ENCODE measurements around the gene DCUN1D2. TPM values are rescaled to one million over a fixed set of nuclear protein-coding genes. Genes with fewer than 3 reads are reported as not detected.

Gene DCUN1D2
- total RNA-seq, 4 donors from 2014 or later = 18.7 to 28.4 (median 20.2) TPM

DNA sequence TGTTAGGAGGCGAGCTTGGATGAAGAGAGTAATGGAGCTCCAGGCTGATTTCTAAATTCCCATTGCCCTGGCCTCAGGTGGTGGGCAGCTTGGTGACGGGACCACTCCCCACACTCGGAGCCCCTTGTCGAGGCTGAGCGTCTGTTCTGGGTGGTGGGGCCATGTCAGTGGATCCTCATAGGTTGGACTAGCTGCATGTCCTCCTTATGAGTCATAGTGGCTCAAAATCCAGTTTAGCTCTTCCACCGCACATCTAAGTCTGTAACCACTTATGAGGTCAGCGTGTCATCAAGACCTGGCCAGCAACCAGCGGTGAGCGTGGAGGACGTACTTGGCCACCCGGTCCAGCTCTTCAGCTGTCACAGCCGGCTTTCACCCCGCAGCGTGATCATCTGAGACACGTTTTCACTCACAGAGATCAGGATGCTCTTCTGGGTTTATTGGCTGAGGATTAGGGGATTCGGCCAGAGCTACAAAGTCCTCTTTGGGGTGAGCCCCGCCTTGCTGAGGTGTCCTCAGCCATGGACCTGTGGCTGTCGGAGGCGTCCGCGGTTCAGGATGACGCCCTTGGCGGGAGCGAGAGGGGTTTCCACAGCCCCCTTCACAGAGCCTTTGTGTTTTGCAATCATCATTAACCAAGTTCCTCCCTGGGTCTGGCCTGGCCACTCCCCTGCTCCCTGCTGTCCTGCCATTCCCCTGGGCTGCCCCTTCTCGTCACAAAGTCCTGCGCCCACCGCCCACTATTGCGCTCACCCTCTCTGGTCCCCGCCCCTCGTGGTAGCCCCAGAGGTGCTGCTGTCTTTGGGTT lies 79.1 kb downstream of the DCUN1D2 start:
- Histone ChIP-seq H3K27me3 (peaks cover 14% of the 10 kb centered on the region), H3K4me3 (no peak overlapping the region), H3K27ac (peak overlapping the region; percentile 57 to 73 (median 67)), H3K9me3 (no peaks in the 10 kb centered on the region), H3K4me1 (peaks cover 0 to 19% (median 4%) of the 10 kb centered on the region in 4 donors), H3K36me3 (no peaks in the 10 kb centered on the region)
- in situ Hi-C loops (cut with MboI; ENCODE audit: low pct_ligation_motif_present in 1 of 4, low pct_unique_long_range_greater_than_20kb in 1 of 4, low sequenced_read_pairs in 3 of 4) = no loop called here
- DNase-seq = peak; percentile 52
- TF ChIP-seq POLR2A (IDR thresholded peaks at IDR 0.05) (no peak), POLR2AphosphoS5 (IDR thresholded peaks at IDR 0.05) (peak in 1 of 3 donors; percentile 25)
- intact Hi-C loops (cut with DNase I; ENCODE audit: low total_unique reads) = no loop called here
- WGBS, 2 donors (ENCODE audit: low coverage in 1 of 2) = 71 to 90% methylated on average over 4 to 30 of the region's 30 CpGs

DNA sequence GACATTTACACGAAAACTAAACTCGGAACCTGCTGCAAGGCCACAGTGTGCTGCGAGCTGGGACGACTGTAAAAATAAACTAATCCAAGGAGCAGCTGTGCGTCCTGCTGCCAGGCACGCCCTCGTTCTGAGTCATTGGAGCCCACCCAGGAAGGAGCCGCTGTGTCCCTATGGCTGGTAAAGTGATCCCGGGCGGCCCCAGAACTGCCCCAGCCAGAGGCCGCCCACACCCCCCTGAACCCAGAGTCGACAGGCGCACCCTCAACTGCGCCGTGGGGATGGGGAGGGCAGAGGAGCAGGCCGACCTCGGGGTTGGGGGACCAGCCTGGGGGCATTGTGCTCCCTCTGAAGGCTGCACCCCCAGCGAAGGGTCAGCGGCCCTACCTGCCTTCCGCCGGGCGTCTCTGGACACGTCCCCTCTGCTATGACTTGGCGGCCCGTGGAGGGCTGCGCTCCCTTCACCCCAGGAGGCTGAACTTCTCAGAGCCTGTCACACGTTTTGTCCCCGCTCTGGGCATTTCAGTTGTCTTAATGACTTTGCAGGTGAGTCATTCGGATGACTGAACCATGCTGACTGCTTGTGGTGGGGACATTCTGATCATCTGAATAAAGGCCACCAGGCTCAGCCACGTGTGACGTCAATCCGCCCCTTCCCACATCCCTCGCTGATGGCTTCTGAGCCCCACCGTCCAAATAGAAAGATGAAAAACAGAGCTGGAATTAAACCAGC lies 79.9 kb downstream of the DCUN1D2 start:
- DNase-seq = peak; percentile 25
- Histone ChIP-seq H3K4me3 (no peak overlapping the region), H3K36me3 (no peaks in the 10 kb centered on the region), H3K9me3 (no peaks in the 10 kb centered on the region), H3K4me1 (peaks cover 0 to 19% (median 4%) of the 10 kb centered on the region in 4 donors), H3K27ac (peak overlapping the region; percentile 57 to 73 (median 67)), H3K27me3 (peaks cover 14% of the 10 kb centered on the region)
- intact Hi-C loops (cut with DNase I; ENCODE audit: low total_unique reads) (no loop called here), in situ Hi-C loops (cut with MboI; ENCODE audit: low pct_ligation_motif_present in 1 of 4, low pct_unique_long_range_greater_than_20kb in 1 of 4, low sequenced_read_pairs in 3 of 4) (no loop called here)
- peak in 1 of 3 donors; percentile 38 for TF ChIP-seq POLR2AphosphoS5 (IDR thresholded peaks at IDR 0.05)
- no peak for TF ChIP-seq EP300 (IDR thresholded peaks at IDR 0.05; ENCODE audit: low read depth)
- WGBS, 2 donors (ENCODE audit: low coverage in 1 of 2) = 58 to 75% methylated on average over 3 to 34 of the region's 34 CpGs

DNA sequence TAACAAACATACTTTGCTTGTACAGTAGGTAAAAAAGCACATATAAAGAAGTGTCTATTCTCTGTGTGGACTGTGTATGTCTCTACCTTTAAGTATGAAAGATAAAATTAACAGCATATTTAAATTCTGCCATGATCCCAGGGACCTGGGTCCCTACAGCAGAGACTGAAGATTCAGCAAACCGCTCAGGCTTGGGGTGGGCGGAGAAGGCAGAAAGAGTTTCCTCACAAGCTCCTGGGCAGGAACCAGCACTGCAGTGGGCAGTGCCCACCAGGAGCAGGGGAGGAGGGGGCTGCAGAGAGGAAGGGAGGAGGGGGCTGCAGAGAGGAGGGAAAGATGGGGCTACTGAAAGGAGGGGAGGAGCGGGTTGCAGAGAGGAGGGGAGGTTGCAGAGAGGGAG lies 81.9 kb downstream of the DCUN1D2 start:
- Histone ChIP-seq H3K4me3 (no peak overlapping the region), H3K27ac (no peak overlapping the region), H3K27me3 (peaks cover 14% of the 10 kb centered on the region), H3K9me3 (no peaks in the 10 kb centered on the region), H3K4me1 (peaks cover 0 to 11% (median 1%) of the 10 kb centered on the region in 4 donors), H3K36me3 (no peaks in the 10 kb centered on the region)
- no peak for DNase-seq
- 90% methylated on average over 3 of the region's 3 CpGs; no CpG with 5 or more reads in 1 of the 2 donors for whole genome bisulfite sequencing, 2 donors (ENCODE audit: low coverage in 1 of 2)
- TF ChIP-seq EP300 (IDR thresholded peaks at IDR 0.05; ENCODE audit: low read depth) = no peak
- intact Hi-C loops (cut with DNase I; ENCODE audit: low total_unique reads) (no loop called here), in situ Hi-C loops (cut with MboI; ENCODE audit: low pct_ligation_motif_present in 1 of 4, low pct_unique_long_range_greater_than_20kb in 1 of 4, low sequenced_read_pairs in 3 of 4) (no loop called here)

DNA sequence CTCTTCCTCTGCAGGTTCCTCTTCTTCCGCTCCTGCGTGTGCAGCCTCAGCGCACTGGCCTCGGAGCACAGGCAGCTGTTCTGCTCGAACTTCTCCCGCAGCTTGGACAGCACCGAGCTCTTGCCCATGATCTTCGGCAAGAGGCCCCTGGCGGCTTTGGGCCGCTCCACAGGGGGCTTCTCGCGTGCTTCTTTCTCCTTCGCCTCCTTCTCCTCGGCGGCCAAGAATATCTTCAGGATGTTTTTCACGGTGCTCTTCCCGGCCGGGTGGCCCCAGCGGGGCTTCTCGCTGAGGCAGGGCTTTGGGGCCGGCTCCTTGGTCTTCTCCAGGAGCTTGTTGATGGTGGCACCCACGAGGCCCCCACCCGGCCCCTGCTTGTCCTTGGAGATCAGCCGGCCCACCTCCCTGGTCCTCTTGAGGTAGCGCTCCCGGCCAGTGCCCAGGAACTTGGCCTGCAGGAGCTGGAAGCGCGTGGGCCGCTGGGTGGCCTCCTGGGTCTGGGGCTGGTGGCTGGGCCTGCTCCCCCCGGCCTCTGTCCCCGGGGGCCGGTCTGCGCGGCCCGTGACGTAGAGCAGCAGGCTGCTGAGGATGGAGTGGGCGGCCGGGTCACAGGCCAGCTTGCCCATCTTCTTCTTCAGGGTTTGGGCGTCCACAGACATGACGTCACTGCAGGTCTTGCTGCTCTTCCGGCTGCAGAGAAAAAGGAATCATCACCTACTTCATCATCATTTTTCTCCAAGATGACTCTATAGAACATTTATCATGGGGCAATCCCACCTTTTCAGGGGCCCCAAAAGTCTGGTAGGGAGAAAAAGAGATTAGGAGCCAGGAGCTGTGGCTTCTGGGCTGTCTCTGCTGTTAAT lies 82.7 kb downstream of the DCUN1D2 start:
- Histone ChIP-seq H3K27ac (no peak overlapping the region), H3K4me1 (peaks cover 0 to 10% (median 1%) of the 10 kb centered on the region in 4 donors), H3K4me3 (no peak overlapping the region), H3K36me3 (no peaks in the 10 kb centered on the region), H3K9me3 (no peaks in the 10 kb centered on the region), H3K27me3 (peaks cover 14% of the 10 kb centered on the region)
- in situ Hi-C loops (cut with MboI; ENCODE audit: low pct_ligation_motif_present in 1 of 4, low pct_unique_long_range_greater_than_20kb in 1 of 4, low sequenced_read_pairs in 3 of 4) (no loop called here), intact Hi-C loops (cut with DNase I; ENCODE audit: low total_unique reads) (no loop called here)
- 85% methylated on average over 38 of the region's 41 CpGs; no CpG with 5 or more reads in 1 of the 2 donors for WGBS, 2 donors (ENCODE audit: low coverage in 1 of 2)
- TF ChIP-seq, protein P1, sequence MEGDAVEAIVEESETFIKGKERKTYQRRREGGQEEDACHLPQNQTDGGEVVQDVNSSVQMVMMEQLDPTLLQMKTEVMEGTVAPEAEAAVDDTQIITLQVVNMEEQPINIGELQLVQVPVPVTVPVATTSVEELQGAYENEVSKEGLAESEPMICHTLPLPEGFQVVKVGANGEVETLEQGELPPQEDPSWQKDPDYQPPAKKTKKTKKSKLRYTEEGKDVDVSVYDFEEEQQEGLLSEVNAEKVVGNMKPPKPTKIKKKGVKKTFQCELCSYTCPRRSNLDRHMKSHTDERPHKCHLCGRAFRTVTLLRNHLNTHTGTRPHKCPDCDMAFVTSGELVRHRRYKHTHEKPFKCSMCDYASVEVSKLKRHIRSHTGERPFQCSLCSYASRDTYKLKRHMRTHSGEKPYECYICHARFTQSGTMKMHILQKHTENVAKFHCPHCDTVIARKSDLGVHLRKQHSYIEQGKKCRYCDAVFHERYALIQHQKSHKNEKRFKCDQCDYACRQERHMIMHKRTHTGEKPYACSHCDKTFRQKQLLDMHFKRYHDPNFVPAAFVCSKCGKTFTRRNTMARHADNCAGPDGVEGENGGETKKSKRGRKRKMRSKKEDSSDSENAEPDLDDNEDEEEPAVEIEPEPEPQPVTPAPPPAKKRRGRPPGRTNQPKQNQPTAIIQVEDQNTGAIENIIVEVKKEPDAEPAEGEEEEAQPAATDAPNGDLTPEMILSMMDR (IDR thresholded peaks at IDR 0.05) = no peak
- TF ChIP-seq POLR2AphosphoS5 (IDR thresholded peaks at IDR 0.05) (no peak), POLR2A (IDR thresholded peaks at IDR 0.05) (no peak), EP300 (IDR thresholded peaks at IDR 0.05; ENCODE audit: low read depth) (no peak)
- no peak for DNase-seq

DNA sequence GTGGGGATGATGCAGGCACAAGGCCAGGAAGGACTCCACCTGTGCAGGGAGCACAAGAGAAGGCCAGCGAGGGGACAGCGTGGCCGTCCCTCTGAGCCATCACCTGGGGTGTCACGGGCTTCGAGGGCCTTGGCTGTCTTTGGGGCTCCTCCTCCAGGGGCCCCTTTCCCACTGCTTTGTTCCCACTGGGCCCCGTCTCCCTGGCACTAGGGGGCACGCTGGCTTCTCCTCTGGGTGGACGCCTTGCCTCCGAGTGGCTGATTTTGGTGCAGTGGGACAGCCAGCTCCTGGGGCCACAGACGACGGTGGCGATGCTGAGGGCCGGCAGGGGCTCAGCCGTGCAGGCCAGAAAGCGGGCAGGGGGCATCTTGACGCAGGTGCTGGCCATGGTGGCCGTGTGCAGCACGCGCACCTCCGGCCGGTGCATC lies 83.4 kb downstream of the DCUN1D2 start:
- no peak for DNase-seq
- Histone ChIP-seq H3K27ac (no peak overlapping the region), H3K4me3 (no peak overlapping the region), H3K36me3 (no peaks in the 10 kb centered on the region), H3K9me3 (no peaks in the 10 kb centered on the region), H3K27me3 (peaks cover 14% of the 10 kb centered on the region), H3K4me1 (peaks cover 0 to 10% (median 1%) of the 10 kb centered on the region in 4 donors)
- in situ Hi-C loops (cut with MboI; ENCODE audit: low pct_ligation_motif_present in 1 of 4, low pct_unique_long_range_greater_than_20kb in 1 of 4, low sequenced_read_pairs in 3 of 4) (no loop called here), intact Hi-C loops (cut with DNase I; ENCODE audit: low total_unique reads) (no loop called here)
- no peak for TF ChIP-seq EP300 (IDR thresholded peaks at IDR 0.05; ENCODE audit: low read depth)
- TF ChIP-seq, protein P1 (IDR thresholded peaks at IDR 0.05) = no peak
- TF ChIP-seq POLR2A (IDR thresholded peaks at IDR 0.05) = no peak
- TF ChIP-seq POLR2AphosphoS5 (IDR thresholded peaks at IDR 0.05) = no peak
- WGBS, 2 donors (ENCODE audit: low coverage in 1 of 2) = 82% methylated on average over 18 of the region's 21 CpGs; no CpG with 5 or more reads in 1 of the 2 donors

Measured in transverse colon (tissue), 4 donors.